NCI-H1105 treated with DMSO at 0.1 percent for 48 hours (cell line): ENCODE data around the gene SLC38A1.

Source experiments
- DNase-seq: peaks from one replicate; lab custom pipeline; 2025; lab: John Stamatoyannopoulos, UW

SLC38A1 gene

GRCh38 chr12:46230983-46231382, 37.9 kb downstream of the SLC38A1 start:
- no peak for DNase-seq

DNA sequence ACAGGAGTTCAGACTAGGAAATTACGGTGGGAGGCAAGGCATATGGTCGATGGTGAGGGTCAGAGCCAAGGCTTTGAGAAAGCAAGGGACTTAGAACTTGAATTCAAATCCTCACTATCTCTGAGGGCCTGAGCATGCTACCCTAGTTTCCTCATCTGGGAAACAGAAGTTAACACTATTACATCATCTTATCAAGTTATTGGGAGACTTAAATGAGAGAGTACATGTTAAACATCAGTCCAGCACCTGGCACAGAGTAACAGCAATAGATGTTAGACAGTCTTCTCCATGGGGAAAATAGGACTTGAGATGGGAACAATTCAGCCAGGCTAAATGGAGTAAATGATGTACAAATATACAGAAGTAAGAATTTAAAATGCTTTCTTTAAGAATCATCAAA, 38.5 kb downstream of the SLC38A1 start:
- DNase-seq: no peak

GRCh38 chr12:46227616-46228015, 41.2 kb downstream of the SLC38A1 start:
- no peak for DNase-seq

DNA sequence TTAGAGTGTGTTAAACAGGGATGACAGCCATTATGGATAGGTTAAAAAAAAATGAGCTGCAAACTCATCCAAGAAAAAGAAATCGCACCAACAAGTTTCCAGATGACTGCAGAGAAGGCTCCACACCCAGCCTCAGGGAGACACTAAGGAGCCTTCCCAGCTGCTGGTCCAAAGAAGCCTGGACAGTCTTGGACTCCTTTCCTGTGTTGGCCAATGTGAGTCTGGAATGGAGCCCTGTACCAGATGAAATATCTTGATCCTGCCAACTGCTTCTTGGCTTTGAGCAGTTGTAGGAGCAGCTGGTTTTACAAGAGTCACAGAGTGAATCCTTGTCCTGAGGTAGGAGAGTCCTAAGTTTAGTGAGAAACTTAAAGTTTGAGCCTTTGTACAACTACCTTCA, 44.5 kb downstream of the SLC38A1 start:
- no peak for DNase-seq

DNA sequence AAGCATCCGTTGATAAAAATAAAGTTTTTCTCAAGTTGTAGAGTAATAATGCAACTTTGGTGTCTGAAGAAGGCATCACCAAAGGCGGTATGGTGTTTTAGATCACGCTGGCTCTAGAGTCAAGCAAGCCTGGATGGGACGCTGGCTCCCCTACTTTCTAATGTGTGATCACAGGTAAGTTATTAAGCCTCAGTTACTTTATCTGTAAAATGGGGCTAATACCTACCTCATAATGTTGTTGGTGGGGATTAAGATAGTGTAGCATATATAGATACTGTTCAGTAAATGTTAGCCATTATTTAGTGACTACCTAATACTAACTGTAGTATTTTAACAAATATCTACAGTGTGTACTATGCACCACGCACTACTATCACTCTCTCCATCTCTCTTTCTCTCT, 45.8 kb downstream of the SLC38A1 start:
- no peak for DNase-seq

- DNase-seq: no peak
These were observed 46.2 kb downstream of the SLC38A1 start for GRCh38 chr12:46222636-46223035.

DNA sequence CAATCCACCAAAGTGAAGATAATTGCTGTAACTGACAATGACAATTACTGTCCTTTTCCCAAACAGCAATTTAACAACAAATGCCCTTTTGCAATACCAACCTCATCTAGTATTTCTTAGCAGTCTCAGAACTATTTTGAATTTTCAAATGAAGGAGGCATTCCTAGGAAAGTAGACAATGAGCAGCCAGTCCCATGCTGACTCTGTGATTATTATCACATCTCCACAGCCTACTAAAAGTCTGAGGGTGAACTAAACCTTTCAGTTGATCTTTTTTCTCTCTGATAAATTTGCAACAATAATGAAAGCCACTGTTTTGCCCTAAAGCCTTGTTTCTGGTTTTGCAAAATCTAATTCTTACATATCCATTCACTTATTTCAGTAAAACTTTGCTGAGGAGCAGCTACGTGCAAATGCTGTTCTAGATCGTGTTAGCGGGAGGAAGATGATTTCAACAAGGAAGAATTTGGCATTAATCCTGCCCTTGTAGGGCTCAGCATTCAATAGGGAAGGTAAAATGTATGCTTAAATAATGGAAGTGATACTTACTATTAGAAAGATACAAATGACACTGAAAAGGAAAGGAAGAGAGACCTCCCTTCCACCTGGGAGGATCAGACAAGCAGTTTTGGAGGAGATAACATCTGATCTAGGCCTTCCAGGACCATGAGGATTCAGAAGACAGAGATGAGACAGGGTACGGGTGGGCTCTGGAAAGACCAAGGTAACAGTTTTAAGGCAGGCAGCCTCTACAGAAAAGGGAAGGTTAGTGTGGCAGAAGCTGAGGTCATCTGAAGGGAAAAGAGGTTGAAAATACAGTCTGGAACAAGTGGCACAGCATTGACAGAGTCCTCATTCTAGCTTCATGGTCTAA, 47.4 kb downstream of the SLC38A1 start:
- peak; percentile 9 for DNase-seq

DNA sequence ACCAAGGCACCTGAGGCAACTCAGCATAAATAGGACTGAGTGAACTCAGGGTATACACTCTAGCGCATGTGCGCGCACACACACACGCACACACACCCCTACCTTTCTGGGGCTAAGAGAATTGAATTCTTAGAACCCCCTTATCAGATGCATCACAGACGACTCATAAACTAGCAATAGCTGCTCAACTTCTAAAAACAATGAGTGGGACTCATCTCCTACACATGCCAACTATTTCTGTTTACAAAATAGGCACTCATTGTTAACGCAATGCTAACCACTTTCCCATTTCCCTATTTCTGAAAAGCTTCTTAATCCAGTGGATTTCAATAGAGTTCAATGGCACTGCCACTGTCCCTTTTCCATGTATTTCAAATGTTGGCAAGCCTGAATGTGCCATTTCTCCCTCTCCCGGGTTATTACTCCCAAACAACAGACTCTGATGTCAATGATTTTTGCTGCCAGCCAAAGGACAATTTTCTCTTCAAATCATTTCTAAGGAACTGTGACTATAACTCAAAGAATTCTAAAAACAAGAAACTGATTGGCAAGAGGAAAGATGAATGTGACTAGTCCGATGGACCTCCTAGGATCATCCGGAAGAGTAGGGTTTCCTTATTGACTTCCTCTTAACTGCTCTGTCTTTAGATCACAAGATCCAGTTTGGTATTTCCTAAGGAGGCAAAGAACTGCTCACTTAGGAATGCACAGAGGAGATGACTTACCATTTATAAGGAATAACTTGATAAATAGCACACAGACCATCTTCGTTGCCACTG, 48.8 kb downstream of the SLC38A1 start:
- DNase-seq: no peak

DNA sequence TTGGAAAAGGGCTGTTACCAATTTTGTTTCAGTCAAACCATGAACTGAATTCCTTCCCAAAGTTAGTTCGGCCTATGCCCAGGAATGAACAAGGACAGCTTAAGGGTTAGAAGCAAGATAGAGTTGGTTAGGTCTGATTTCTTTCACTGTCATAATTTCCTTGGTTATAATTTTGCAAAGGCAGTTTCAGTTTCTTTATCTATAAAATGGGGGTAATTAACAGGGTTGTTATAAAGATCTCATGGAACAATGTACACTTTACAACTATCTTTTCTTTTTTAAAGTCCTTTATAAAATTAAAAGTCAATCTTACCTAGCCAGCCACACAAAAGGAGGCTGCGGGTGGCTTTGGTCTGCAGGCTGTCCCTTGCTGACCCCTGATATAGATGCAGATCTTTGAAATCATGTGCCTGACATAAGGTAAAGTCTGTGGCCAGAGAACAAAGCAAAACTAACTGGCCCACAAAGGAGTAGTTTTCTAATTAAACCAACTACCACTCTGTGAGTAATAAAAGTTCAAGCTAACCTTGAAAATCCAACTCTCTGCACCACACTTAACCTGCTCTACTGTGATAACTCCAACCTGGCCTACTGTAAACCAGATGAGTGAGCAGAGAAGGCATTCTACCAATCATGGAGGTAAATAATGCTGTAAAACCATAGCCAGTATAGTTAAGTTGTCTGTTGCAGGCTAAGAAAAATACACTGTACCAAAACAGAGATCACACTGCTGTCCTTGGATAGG, 49.5 kb downstream of the SLC38A1 start:
- DNase-seq: no peak

DNA sequence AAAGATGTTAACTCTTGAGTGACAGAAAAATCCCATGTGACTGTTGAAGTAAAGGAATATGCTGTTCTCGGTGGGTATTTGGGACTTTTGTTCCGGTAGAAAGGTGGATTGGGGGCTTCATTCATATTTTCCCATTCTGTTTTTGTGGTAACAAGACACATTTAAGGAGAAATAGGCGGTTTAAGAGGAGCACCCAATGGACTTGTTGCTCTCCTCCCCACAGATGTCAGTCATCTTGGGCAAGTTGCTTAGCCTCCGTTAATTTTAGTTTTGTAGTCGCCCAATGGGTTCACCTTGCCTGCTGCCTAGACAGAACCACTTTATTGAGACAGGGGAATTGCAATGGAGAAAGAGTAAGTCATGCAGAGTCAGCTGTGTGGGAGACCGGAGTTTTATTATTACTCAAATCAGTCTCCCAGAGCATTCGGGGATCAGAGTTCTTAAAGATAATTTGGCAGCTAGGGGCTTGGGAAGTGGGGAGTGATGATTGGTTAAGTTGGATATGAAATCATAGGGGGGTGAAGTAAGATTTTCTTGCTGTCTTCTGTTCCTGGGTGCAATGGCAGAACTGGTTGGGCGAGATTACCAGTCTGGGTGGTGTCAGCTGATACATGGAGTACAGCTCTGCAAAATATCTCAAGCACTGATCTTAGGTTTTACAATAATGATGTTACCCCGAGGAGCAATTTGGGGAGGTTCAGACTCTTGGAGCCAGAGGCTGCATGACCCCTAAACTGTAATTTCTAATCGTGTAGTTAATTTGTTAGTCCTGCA, 50.3 kb downstream of the SLC38A1 start:
- DNase-seq: no peak

DNA sequence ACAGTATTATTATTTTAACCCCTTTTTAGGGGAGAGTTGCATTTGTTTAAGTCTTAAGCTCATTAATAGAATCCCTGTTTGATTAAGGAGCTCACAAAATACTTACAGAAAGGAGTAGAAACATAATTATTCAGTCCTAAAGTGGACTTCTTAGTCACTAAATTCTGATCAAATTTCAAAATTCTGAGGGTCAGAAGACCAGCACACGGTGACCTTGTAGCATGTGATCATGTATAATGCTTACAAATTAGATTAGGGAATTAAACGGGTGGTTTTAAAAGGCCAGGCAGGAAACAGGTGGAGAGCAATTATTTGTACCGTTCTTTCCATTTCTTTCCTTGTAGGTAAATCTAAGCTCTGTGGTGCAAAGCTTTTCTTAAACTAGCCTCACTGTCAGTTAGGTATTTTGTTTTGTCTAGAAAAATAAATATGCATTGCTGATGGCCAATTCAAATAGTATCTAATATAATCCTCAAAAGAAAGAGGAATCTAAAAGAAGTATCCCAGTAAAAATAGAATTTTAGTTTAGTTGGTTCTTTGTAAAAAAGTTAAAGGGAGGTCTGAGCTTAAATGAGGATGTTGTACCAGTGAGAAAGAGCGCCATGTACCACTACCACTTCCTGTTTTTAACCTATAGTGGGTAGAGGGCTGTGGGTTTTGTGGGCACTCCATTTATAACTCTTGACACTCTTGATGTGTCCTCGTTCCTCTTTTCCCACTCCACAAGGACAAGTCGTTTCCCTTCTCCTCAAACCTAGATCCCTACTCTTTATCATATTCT, 51.1 kb downstream of the SLC38A1 start:
- no peak for DNase-seq

DNA sequence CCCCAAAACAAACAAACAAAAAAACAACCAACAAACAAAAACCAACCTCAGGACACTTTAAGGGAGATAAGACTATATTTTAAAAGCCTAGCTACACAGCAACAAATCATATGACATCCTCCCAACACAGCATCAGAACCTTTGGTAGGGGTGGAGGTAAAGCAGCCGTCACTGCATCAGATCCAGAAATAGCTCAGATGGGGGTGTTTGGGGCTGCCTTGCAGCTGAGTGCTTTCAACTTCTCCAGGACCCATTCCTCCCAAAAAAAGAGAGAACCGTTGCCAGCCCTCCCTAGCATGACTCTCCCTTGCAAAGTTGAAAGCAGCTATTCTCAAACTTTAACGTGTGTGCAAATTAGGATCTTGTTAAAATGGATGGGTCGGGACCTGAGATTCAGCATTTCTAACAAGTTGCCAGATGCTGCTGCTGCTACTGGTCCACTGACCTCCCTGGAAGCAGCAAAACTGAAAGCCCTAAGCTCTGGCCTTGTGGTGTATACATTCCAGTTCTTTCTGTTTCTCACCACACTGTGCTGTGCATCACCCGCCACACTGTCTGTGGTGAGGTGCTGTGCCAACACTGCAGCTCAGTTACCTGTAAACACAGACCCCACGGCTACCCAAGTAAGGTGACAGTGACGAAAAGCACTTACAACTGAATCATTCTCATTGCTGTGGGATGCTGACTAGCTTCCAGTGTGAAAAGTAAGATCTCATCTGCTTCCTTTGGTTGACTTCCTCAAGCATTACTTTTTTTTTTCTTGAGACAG, 54.0 kb downstream of the SLC38A1 start:
- no peak for DNase-seq

DNA sequence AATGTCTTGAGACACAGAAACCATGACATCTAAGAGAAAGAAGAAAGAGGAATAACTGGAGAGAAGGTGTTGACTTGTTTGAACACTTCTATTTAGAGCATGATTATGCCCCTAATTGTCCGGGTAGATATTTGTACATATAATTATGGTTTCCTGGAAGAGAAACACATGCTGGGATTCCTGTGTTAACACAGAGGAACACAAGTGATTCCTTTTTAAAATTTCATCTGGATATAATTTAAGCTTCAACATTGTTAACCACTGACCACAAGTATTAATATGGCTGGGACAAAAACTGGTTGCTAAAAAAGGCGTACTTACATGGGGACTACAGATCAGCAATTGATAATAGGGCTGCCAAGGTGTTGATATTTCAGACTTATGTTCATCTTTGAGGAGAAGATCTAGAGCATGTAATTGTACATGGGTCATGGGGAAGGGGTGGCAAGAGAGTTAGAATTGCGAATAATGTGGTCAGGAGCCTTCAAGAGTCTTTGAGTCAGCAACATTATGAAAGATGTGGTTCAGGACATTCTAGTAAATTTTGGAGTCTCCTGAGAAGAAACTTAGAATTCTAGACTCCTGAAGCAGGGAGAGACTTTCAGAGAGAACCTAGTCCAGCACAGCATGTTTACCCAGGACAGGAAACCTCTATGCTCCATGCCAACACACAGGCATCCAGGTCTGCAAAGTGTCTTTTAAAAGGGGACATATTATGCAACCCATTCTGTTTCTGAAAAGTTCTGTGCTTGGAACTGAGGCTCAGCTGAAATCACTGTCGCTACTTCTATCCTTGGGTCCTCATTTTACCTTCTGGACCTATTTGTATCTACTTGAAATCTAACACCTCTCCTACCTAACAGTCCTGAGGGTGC, 56.5 kb downstream of the SLC38A1 start:
- DNase-seq: no peak

- DNase-seq: no peak
These were observed 57.9 kb downstream of the SLC38A1 start for GRCh38 chr12:46210873-46211439.

DNA sequence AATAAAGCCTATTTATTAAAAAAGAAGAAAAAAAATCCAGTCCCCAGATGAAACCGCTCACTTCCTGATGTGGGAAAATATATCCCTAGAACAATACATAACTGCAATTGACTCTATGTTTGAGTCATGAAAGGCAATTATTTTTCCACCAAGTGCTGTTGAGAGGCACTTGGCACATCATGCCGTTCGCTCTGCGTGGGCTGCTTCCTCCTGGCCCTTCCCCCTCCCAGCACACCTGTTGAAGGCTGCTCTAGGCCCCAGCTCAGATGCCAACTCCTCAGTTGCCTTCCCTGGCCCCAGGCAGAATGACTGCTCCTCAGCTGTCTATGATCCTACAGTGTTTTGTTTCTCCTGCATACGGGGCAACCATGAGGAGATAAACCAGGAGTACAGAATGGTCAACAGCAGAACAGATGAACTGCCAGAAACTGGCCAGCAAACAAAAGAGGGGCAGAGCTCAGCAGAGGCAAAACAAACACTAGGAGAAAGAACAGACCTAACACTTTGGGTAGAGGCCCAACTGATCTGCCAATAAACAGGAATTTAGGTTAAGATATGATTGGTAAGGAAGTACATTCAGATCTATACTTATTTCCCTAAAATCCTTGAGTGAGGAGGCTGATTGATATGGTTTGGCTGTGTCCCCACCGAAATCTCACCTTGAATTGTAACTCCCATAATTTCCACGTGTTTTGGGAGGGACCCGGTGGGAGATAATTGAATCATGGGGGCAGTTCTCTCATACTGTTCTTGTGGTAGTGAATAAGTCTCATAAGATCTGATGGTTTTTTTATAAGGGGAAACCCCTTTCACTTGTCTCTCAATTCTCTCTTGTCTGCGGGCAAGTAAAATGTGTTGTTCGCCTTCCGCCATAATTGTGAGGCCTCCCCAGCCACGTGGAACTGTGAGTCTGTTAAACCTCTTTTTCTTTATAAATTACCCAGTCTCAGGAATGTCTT, 58.6 kb downstream of the SLC38A1 start:
- DNase-seq: peak; percentile 97

DNA sequence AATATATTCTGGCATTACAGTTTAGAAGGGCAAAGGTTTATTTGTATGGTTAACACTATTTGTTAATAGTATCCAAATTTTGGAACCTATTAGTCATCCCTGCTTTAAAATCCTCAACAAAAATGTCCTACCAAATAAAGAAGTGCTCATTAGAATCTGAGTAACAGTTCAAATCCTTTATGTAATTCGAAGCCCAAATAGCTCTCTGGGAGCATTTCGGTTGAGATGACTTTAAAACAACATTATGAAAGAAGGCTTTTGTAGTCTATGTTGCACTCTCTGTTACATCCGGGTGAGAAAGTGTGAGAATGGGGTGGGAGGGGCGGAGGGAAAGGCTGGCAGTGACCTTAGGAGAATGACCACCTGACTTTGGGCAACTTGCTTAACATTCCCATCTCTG, 59.7 kb downstream of the SLC38A1 start:
- peak; percentile 56 for DNase-seq

DNA sequence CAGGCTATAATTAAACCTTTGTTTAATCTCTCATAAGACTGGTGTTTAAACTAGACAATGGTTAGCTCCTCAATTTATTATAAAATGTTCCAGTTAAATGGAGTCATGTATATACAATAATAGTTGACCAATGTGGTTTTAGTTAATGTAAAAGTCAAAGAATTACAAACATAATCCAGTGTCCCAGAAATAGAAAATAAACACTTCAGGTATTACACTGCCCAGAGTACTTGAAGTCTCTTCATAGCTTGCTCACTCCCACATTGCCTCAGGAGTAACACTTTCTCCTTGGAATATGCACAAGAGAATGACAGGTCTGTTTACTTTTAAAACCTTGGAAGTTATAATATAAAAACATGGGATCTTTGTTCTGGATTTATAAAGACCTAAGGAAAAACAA, 60.5 kb downstream of the SLC38A1 start:
- peak; percentile 49 for DNase-seq

- DNase-seq: no peak
These were observed 61.2 kb downstream of the SLC38A1 start for GRCh38 chr12:46207644-46208043.
